NCI-H1694 treated with DMSO at 0.1 percent for 48 hours (cell line): ENCODE measurements around the gene DENND10.
"Not testable (repeated sequence)": the region's sequence is repeated elsewhere in the genome, so short reads cannot be mapped to it uniquely, and the experiment has no call there.

Experiments
- DNase-seq: peaks from one replicate; lab custom pipeline; 2025; lab: John Stamatoyannopoulos, UW

Gene DENND10

GRCh38 chr10:119166564-119166963 is 62.7 kb downstream of the DENND10 start:
- DNase-seq = no peak

DNA sequence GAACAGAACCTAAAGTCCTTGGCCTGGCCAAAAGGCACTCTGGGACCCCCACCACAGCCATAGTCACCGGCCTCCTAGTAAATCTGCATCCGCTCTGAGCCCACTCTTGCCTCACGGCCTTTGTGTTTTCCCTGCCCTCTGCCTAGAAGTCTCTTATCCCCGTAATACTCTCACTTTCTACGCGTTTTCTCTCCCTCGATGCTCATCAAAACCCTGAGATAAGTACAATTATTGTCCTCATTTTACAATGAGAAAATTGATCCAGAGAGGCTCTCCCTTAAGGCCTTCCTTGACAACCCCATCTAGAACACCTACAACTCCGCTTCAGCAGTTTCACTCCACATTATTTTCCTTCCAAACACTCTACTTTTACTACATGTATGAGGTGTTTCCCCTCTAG is 63.1 kb downstream of the DENND10 start:
- no peak for DNase-seq

GRCh38 chr10:119174109-119174508 is 70.2 kb downstream of the DENND10 start:
- no peak for DNase-seq

DNA sequence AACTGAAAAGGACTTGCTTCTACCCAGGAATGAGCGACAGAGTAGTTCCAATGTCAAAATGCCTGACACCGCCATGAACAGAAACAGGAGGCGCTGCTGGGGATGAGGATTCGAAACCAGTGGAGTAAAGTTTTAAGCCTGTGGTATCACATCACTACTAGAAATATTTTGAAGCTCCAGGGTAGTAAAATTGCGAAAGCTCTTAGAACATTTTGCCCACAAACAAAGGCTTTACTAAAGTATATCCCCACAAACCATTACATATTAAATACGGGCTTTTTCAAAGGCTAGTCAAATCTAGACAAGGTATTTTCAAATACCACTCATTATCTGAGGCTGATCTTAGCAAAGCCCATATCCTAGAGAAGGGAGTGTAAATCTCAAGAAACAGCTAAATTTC is 72.3 kb downstream of the DENND10 start:
- no peak for DNase-seq

DNA sequence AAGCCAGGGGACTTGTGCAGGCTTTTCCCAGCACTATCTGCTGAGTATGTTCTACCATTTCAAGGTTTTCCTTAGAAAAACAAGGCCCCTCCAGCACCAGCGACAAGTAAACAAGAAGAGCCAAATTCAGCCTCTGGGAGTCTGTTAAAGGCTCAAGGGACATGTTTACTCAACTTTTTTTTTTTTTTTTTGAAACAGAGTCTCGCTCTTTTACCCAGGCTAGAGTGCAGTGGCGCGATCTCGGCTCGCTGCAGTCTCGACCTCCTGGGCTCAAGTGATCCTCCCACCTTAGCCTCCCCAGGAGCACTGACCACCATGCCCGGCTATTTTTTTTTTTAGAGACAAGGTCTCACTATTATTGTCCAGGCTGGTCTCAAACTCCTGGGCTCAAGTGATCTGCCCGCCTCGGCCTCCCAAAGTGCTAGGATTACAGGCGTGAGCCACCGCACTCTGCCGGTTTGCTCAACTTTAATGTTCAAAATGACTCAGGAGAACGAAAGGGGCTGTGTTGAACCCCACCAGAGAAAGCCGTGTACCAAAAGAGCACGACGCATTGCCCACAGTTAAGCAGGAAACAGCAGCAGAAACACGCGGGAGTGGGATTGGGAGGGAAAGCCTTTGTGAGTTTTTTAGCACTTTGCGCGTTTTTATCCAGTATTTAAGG is 73.9 kb downstream of the DENND10 start:
- no peak for DNase-seq

GRCh38 chr10:119178372-119179119 is 74.6 kb downstream of the DENND10 start, which contains the start of gene PRDX3:
Gene PRDX3 (minus strand): TSS chr10:119178812. CDS start chr10:119178790, 22 bp downstream.
- DNase-seq = peak; percentile 54

DNA sequence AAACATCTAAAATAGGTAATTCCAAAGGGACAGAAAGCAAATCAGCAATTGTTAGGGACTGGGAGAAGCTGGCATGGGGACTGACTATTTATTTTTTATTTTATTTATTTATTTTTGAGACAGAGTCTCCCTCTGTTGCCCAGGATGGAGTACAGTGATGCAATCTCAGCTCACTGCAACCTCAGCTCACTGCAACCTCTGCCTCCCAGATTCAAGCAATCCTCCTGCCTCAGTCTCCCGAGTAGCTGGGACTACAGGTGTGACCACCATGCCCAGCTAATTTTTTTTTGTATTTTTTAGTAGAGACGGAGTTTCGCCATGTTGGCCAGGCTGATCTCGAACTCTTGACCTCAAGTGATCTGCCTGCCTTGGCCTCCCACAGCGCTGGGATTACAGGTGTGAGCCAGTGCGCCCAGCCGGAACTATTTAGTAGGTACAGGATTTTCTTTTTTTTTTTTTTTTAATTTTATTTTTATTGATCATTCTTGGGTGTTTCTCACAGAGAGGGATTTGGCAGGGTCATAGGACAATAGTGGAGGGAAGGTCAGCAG is 77.0 kb downstream of the DENND10 start:
- DNase-seq = not testable (repeated sequence)

DNA sequence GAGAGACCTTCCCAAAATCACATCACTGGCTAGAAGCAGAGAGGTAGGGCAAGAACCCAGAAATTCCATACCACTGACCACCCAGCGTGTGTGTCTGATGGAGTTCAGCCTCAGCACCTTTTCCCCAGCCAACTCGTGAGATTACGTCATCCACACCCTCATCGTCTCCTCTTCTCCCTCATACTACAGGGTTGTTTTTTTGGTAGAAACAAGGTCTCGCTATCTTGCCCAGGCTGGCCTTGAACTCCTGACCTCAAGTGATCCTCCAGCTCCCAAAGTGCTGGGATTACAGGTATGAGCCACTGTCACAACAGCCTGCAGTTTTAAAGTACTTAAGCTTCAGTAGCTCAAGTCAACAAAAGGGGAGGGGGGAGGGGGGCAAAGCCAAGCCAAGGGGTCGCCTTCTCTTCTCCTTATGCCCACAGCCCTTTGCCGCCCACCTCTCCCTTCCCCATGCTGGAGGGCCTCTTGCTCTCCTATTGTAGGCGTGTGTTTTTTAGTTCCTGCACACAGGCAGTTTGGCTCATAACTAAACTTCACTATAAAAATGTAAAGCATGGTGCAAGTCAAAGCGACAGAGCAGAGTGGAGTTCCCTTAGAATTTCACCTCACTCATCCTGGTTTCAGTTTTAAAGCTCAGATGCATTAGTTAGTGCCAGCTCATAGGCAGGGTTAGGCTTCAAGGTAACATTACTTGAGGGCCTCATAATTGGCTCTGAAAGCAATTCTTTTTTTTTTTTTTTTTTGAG is 79.9 kb downstream of the DENND10 start:
- no peak for DNase-seq
